SK-N-SH (cell line): ENCODE measurements around the gene TNXB. TPM values are rescaled to one million over a fixed set of nuclear protein-coding genes. Genes with fewer than 3 reads are reported as not detected.

ENCODE experiments used
- CTCF ChIA-PET: fragments of 300-600, 350-600 bp; formaldehyde crosslinking; extraction: SDS; loops from one replicate; lab custom pipeline; 2021; lab: Yijun Ruan, JAX
- POLR2A ChIA-PET: fragments of 350-600 bp; sonication (Branson Sonifier 250); formaldehyde crosslinking; extraction: SDS; loops from one replicate; lab custom pipeline; 2020; ENCODE audit warnings: antibody characterized with exemption, inconsistent platforms; lab: Yijun Ruan, JAX
- DNase-seq: peaks from one replicate; pipeline ENCODE4 v3.0.0; 2012
- H2AFZ ChIP-seq: fragments of 200-600 bp; sonication (generic); 2 replicates; pipeline ENCODE4 v1.8.1; 2016; ENCODE audit warnings: antibody characterized with exemption, mild to moderate bottlenecking, low read depth
- H3F3A ChIP-seq: fragments of 200-600 bp; sonication (generic); replicated peaks from 2 replicates; pipeline ENCODE3; 2016; ENCODE audit warnings: antibody characterized with exemption, mild to moderate bottlenecking; ENCODE audit not compliant: insufficient read depth
- H3K27ac ChIP-seq, 2 experiments: fragments of 200-500 bp in 1 of 2; fragments of 200-600 bp in 1 of 2; sonication (Bioruptor generic) in 1 of 2; sonication (generic), shearing (Covaris generic) in 1 of 2; 2 replicates each; pipeline versions ENCODE4 v1.5.1 to v1.6.1; 2014 to 2016; ENCODE audit warnings: low read depth in 2 of 2, inconsistent platforms in 1 of 2, low read length in 1 of 2, mild to moderate bottlenecking in 1 of 2, mixed read lengths in 1 of 2
- H3K27me3 ChIP-seq: fragments of 200-600 bp; sonication (generic), shearing (Covaris generic); 2 replicates; pipeline ENCODE4 v1.6.1; 2016; ENCODE audit warnings: mixed run types; ENCODE audit not compliant: insufficient read depth
- H3K36me3 ChIP-seq, 2 experiments: fragments of 200-500 bp in 1 of 2; fragments of 200-600 bp in 1 of 2; sonication (Bioruptor generic) in 1 of 2; sonication (generic) in 1 of 2; replicated peaks in 1 of 2; 2 replicates each; pipeline versions ENCODE3 to v1.5.1; 2014 to 2016; ENCODE audit warnings: low read length in 1 of 2, mild to moderate bottlenecking in 1 of 2; ENCODE audit not compliant: insufficient read depth in 2 of 2, control insufficient read depth in 1 of 2
- H3K4me1 ChIP-seq, 2 experiments: fragments of 200-500 bp in 1 of 2; fragments of 200-600 bp in 1 of 2; sonication (Bioruptor generic) in 1 of 2; sonication (generic), shearing (Covaris generic) in 1 of 2; 2 replicates each; pipeline versions ENCODE4 v1.5.1 to v1.6.1; 2014 to 2016; ENCODE audit warnings: low read depth in 1 of 2, low read length in 1 of 2, mixed run types in 1 of 2; ENCODE audit not compliant: insufficient read depth in 2 of 2, control insufficient read depth in 1 of 2
- H3K4me2 ChIP-seq: fragments of 200-600 bp; sonication (generic), shearing (Covaris generic); 2 replicates; pipeline ENCODE4 v1.6.1; 2017; ENCODE audit warnings: mixed run types
- H3K4me3 ChIP-seq, 2 experiments: fragments of 200-500 bp in 1 of 2; fragments of 200-600 bp in 1 of 2; sonication (Bioruptor generic) in 1 of 2; sonication (generic), shearing (Covaris generic) in 1 of 2; 2 replicates each; pipeline versions ENCODE4 v1.5.1 to v1.8.1; 2014 to 2016; ENCODE audit warnings: low read depth in 2 of 2, inconsistent platforms in 1 of 2, low read length in 1 of 2, mild to moderate bottlenecking in 1 of 2, mixed read lengths in 1 of 2, moderate library complexity in 1 of 2
- H3K79me2 ChIP-seq: fragments of 200-600 bp; sonication (generic); 2 replicates; pipeline ENCODE4 v1.8.1; 2017; ENCODE audit warnings: mild to moderate bottlenecking; ENCODE audit not compliant: insufficient read depth
- H3K9ac ChIP-seq: fragments of 200-600 bp; sonication (generic); 2 replicates; pipeline ENCODE4 v1.6.1; 2017; ENCODE audit warnings: mixed run types
- H3K9me2 ChIP-seq: fragments of 200-600 bp; sonication (generic); 2 replicates; pipeline ENCODE4 v1.6.1; 2017; ENCODE audit warnings: mixed run types
- H3K9me3 ChIP-seq: fragments of 200-600 bp; sonication (generic); 2 replicates; pipeline ENCODE4 v1.6.1; 2017; ENCODE audit warnings: mixed run types, mild to moderate bottlenecking, moderate library complexity
- H4K20me1 ChIP-seq: fragments of 200-600 bp; sonication (generic); 2 replicates; pipeline ENCODE4 v1.6.1; 2017; ENCODE audit warnings: mild to moderate bottlenecking, mixed run types; ENCODE audit not compliant: insufficient read depth
- CHD2 ChIP-seq: fragments of 150-350 bp; IDR thresholded peaks from 2 replicates; pipeline ENCODE4 v1.6.1; 2018; ENCODE audit warnings: low read length; ENCODE audit not compliant: partially characterized antibody
- ELF1 ChIP-seq: IDR thresholded peaks from 2 replicates; pipeline ENCODE4 v1.4.0; 2012
- EP300 ChIP-seq, 2 experiments: IDR thresholded peaks; 2 replicates each; pipeline versions ENCODE4 v1.4.0 to v1.6.1; 2012; ENCODE audit warnings: borderline replicate concordance in 1 of 2, low read depth in 1 of 2, low read length in 1 of 2
- EZH2phosphoT487 ChIP-seq: fragments of 200-600 bp; sonication (generic); IDR thresholded peaks from 2 replicates; pipeline ENCODE4 v1.6.1; 2017; ENCODE audit warnings: low read depth, mixed run types, mild to moderate bottlenecking, antibody characterized with exemption, moderate library complexity, borderline replicate concordance
- FOXJ3 ChIP-seq: sonication (generic); formaldehyde crosslinking; IDR thresholded peaks from 2 replicates; pipeline ENCODE4 v1.5.1; 2020; ENCODE audit warnings: mild to moderate bottlenecking, missing genetic modification reagents
- FOXM1 ChIP-seq: IDR thresholded peaks from 2 replicates; pipeline ENCODE4 v1.4.0; 2012; ENCODE audit warnings: low read depth, mild to moderate bottlenecking
- GATA2 ChIP-seq: sonication (generic); formaldehyde crosslinking; IDR thresholded peaks from 2 replicates; pipeline ENCODE4 v1.5.0; 2020; ENCODE audit warnings: mild to moderate bottlenecking, missing genetic modification reagents
- IRF3 ChIP-seq: fragments of 150-350 bp; IDR thresholded peaks from 2 replicates; pipeline ENCODE4 v1.6.1; 2016; ENCODE audit warnings: mild to moderate bottlenecking, low read depth, low read length
- MAX ChIP-seq: IDR thresholded peaks from 2 replicates; pipeline ENCODE4 v1.4.0; 2012; ENCODE audit warnings: low read depth
- MXI1 ChIP-seq: IDR thresholded peaks from 2 replicates; pipeline ENCODE4 v1.6.1; 2012; ENCODE audit warnings: mild to moderate bottlenecking, low read depth, low read length, improper control_type of control experiment
- REST ChIP-seq: IDR thresholded peaks from 2 replicates; pipeline ENCODE4 v1.6.1; 2012; ENCODE audit warnings: mild to moderate bottlenecking, low read depth, low read length, moderate library complexity
- SIN3A ChIP-seq: IDR thresholded peaks from 2 replicates; pipeline ENCODE4 v1.6.1; 2012; ENCODE audit warnings: low read depth, mild to moderate bottlenecking, low read length, moderate library complexity, borderline replicate concordance
- SMC3 ChIP-seq: IDR thresholded peaks from 2 replicates; pipeline ENCODE4 v1.6.1; 2012; ENCODE audit warnings: low read depth, low read length, improper control_type of control experiment
- USF2 ChIP-seq: fragments of 150-350 bp; IDR thresholded peaks from 2 replicates; pipeline ENCODE4 v1.6.1; 2017; ENCODE audit warnings: antibody characterized with exemption, low read length, low read depth, borderline replicate concordance
- YY1 ChIP-seq: IDR thresholded peaks from 2 replicates; pipeline ENCODE4 v1.4.0; 2012; ENCODE audit warnings: low read depth, mild to moderate bottlenecking
- WGBS: methylation state at CpG from one replicate; pipeline ENCODE4 v1.1.6; 2017; ENCODE audit warnings: low lambda C conversion rate; 5-methylcytosine and 5-hydroxymethylcytosine counted together
- polyA plus RNA-seq, 3 experiments: library from polyadenylated mRNA; depleted of rRNA; stranded (reverse); fragments of >200 nt; gene quantifications; 2 replicates each; pipeline ENCODE4 v1.2.3, GENCODE V29; 2012

Gene TNXB
- polyA plus RNA-seq, 1 of the 3 experiments (the other 2 are of a cell fraction): 0.48 TPM

- DNase-seq: no peak
- ChIA-PET POLR2A (no interaction called here), CTCF (no interaction called here)
- no peak overlapping the region for H3K4me2 ChIP-seq
- no peaks in the 10 kb centered on the region for H3K79me2 ChIP-seq
- TF ChIP-seq EZH2phosphoT487 (no peak), FOXM1 (no peak), IRF3 (no peak), ELF1 (no peak), YY1 (no peak), SMC3 (no peak), FOXJ3 (no peak), USF2 (no peak), EP300 (IDR thresholded peaks at IDR 0.05; ENCODE audit: borderline replicate concordance in 1 of 2, low read depth in 1 of 2, low read length in 1 of 2) (no peak), REST (no peak), GATA2 (CRISPR knock-in tag) (no peak)
- no peaks in the 10 kb centered on the region for H3F3A ChIP-seq
- H3K9me3 ChIP-seq: no peaks in the 10 kb centered on the region
- H3K4me3 ChIP-seq: no peak overlapping the region
- no peak overlapping the region for H2AFZ ChIP-seq
- no peak overlapping the region for H3K9ac ChIP-seq
- H3K36me3 ChIP-seq: no peaks in the 10 kb centered on the region
- H3K27me3 ChIP-seq: peaks cover 18% of the 10 kb centered on the region
- H4K20me1 ChIP-seq: no peaks in the 10 kb centered on the region
- 62% methylated on average over 11 of the region's 11 CpGs for WGBS
- H3K27ac ChIP-seq: no peak overlapping the region
- no peaks in the 10 kb centered on the region for H3K4me1 ChIP-seq
- H3K9me2 ChIP-seq: no peaks in the 10 kb centered on the region
Observed at GRCh38 chr6:32058511-32058963, 50.6 kb downstream of the TNXB start.

GRCh38 chr6:32057966-32058365, 51.2 kb downstream of the TNXB start:
- H3K9me3 ChIP-seq: no peaks in the 10 kb centered on the region
- H3K4me3 ChIP-seq: no peak overlapping the region
- H2AFZ ChIP-seq: no peak overlapping the region
- peaks cover 19% of the 10 kb centered on the region for H3K27me3 ChIP-seq
- TF ChIP-seq MXI1 (no peak), USF2 (no peak), SIN3A (no peak), MAX (no peak), CHD2 (no peak)
- WGBS: 59% methylated on average over 8 of the region's 17 CpGs
- POLR2A ChIA-PET: no interaction called here
- no peaks in the 10 kb centered on the region for H3K36me3 ChIP-seq
- no peak for DNase-seq
- H3K79me2 ChIP-seq: no peaks in the 10 kb centered on the region
- H3K4me1 ChIP-seq: no peaks in the 10 kb centered on the region
- H3K4me2 ChIP-seq: no peak overlapping the region
- H3F3A ChIP-seq: no peaks in the 10 kb centered on the region
- CTCF ChIA-PET: no interaction called here
- no peak overlapping the region for H3K27ac ChIP-seq
- H3K9ac ChIP-seq: no peak overlapping the region
- no peaks in the 10 kb centered on the region for H3K9me2 ChIP-seq
- H4K20me1 ChIP-seq: no peaks in the 10 kb centered on the region
